Measurements from ENCODE around the gene AUNIP.

The AUNIP gene

DNA sequence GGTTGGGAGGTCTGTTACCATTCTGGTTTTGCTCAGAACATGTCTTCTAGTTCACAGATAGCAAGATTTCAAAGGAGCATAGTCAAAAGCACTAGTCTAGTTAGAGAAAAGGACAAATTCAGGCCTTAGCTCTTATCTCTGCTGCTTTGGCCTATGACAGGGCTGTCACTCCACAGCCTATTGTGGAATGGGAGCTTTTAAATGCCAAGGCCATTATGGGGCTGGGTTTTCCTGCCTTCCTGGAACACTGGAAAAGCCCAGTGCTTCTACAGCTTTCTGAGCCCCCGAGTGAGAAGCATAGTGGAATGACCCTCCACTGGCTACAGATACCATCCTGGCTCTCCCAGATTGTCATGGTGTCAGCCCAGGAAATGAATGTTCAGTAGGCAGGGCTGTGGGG, 30.2 kb downstream of the AUNIP start:
- Histone ChIP-seq H2AK5ac (ENCODE audit: low read depth, low read length) (no peak overlapping the region), H3K36me3 (replicated peaks in 1 of 2; ENCODE audit: control insufficient read depth in 2 of 2, insufficient read depth in 2 of 2, low read length in 2 of 2) (peaks cover 35 to 98% of the 10 kb centered on the region in 2 donors), H3K27ac (replicated peaks; ENCODE audit: low read length) (no peak overlapping the region), H3K79me1 (ENCODE audit: low read depth, low read length) (no peaks in the 10 kb centered on the region), H3K4ac (ENCODE audit: low read length) (no peak overlapping the region), H3K18ac (ENCODE audit: low read length) (no peak overlapping the region), H3K4me1 (ENCODE audit: control insufficient read depth in 2 of 2, insufficient read depth in 1 of 2, low read depth in 1 of 2, low read length in 2 of 2) (no peaks in the 10 kb centered on the region), H2BK15ac (ENCODE audit: low read length) (no peak overlapping the region), H3K9ac (ENCODE audit: low read depth, low read length, poor library complexity) (no peak overlapping the region), H3K4me3 (ENCODE audit: low read length in 2 of 2) (no peak overlapping the region), H3K4me2 (ENCODE audit: insufficient read depth, low read length, poor library complexity, severe bottlenecking) (no peak overlapping the region), H4K8ac (ENCODE audit: low read depth, low read length) (no peak overlapping the region), H4K91ac (ENCODE audit: low read depth, low read length, poor library complexity) (no peak overlapping the region), H3K27me3 (ENCODE audit: control insufficient read depth in 3 of 3, insufficient read depth in 3 of 3, low read depth in 1 of 3, low read length in 3 of 3) (no peaks in the 10 kb centered on the region), H2AFZ (ENCODE audit: low read length) (no peak overlapping the region), H2BK5ac (ENCODE audit: low read length) (no peak overlapping the region), H2BK12ac (ENCODE audit: low read length) (no peak overlapping the region), H3K14ac (ENCODE audit: low read length) (no peak overlapping the region), H2BK120ac (ENCODE audit: low read depth, low read length) (no peak overlapping the region), H3K23ac (ENCODE audit: low read depth, low read length, poor library complexity) (no peak overlapping the region), H3K9me3 (replicated peaks in 1 of 2; ENCODE audit: control insufficient read depth in 2 of 2, insufficient read depth in 1 of 2, low read depth in 1 of 2, low read length in 2 of 2) (no peaks in the 10 kb centered on the region)
- no CpG with 5 or more reads among the region's 1 CpG for WGBS, 2 donors (ENCODE audit: extremely low coverage in 2 of 2, insufficient read length in 2 of 2, insufficient replicate concordance in 1 of 2)
- DNase-seq (ENCODE audit: low spot score), result no peak

DNA sequence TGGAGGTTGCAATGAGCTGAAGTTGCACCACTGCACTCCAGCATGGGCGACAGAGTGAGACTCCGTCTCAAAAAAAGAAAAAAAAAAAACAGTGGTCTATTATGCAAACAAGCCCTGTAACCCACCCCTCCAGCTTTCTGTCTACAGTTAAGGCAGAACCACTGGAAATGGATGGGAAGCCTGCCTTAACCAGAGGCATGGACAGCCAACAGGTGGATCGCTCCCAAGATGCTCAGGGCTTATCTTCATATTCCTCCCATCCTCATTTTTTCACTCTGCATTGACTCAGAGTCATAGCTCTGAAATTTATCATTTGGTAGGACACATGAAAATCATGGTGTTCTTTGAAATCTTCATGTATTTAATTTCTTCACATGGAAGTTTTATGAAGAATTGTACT, 30.8 kb downstream of the AUNIP start:
- Histone ChIP-seq H4K91ac (ENCODE audit: low read depth, low read length, poor library complexity) (no peak overlapping the region), H4K8ac (ENCODE audit: low read depth, low read length) (no peak overlapping the region), H3K9ac (ENCODE audit: low read depth, low read length, poor library complexity) (no peak overlapping the region), H3K14ac (ENCODE audit: low read length) (no peak overlapping the region), H3K4me1 (ENCODE audit: control insufficient read depth in 2 of 2, insufficient read depth in 1 of 2, low read depth in 1 of 2, low read length in 2 of 2) (no peaks in the 10 kb centered on the region), H3K4ac (ENCODE audit: low read length) (no peak overlapping the region), H2BK120ac (ENCODE audit: low read depth, low read length) (no peak overlapping the region), H2AK5ac (ENCODE audit: low read depth, low read length) (no peak overlapping the region), H3K9me3 (replicated peaks in 1 of 2; ENCODE audit: control insufficient read depth in 2 of 2, insufficient read depth in 1 of 2, low read depth in 1 of 2, low read length in 2 of 2) (no peaks in the 10 kb centered on the region), H3K36me3 (replicated peaks in 1 of 2; ENCODE audit: control insufficient read depth in 2 of 2, insufficient read depth in 2 of 2, low read length in 2 of 2) (peaks cover 35 to 96% of the 10 kb centered on the region in 2 donors), H3K4me3 (ENCODE audit: low read length in 2 of 2) (no peak overlapping the region), H2BK5ac (ENCODE audit: low read length) (no peak overlapping the region), H3K27me3 (ENCODE audit: control insufficient read depth in 3 of 3, insufficient read depth in 3 of 3, low read depth in 1 of 3, low read length in 3 of 3) (no peaks in the 10 kb centered on the region), H2BK15ac (ENCODE audit: low read length) (no peak overlapping the region), H3K4me2 (ENCODE audit: insufficient read depth, low read length, poor library complexity, severe bottlenecking) (no peak overlapping the region), H3K27ac (replicated peaks; ENCODE audit: low read length) (no peak overlapping the region), H2BK12ac (ENCODE audit: low read length) (no peak overlapping the region), H3K18ac (ENCODE audit: low read length) (no peak overlapping the region), H2AFZ (ENCODE audit: low read length) (no peak overlapping the region), H3K23ac (ENCODE audit: low read depth, low read length, poor library complexity) (no peak overlapping the region), H3K79me1 (ENCODE audit: low read depth, low read length) (no peaks in the 10 kb centered on the region)
- no CpG with 5 or more reads among the region's 3 CpGs for WGBS, 2 donors (ENCODE audit: extremely low coverage in 2 of 2, insufficient read length in 2 of 2, insufficient replicate concordance in 1 of 2)
- no peak for DNase-seq (ENCODE audit: low spot score)

DNA sequence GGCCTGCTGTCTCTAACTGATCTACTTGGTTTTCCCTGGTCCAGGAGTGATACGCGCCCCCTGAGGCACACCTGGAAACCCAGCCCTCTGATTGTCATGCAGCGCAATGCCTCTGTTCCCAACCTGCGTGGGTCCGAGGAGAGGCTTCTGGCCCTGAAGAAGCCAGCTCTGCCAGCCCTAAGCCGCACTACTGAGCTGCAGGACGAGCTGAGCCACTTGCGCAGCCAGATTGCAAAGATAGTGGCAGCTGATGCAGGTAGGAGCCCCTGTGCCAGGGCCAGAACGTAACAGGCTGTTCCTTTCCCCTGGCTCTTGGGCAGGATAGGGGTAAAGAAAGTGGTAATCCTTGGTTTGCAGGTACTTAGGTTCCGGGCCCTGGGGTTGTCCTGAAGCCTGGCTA, 32.7 kb downstream of the AUNIP start:
- peaks cover 25 to 81% of the 10 kb centered on the region in 2 donors for H3K36me3 ChIP-seq (replicated peaks in 1 of 2; ENCODE audit: control insufficient read depth in 2 of 2, insufficient read depth in 2 of 2, low read length in 2 of 2)
- no peak overlapping the region for H4K8ac ChIP-seq (ENCODE audit: low read depth, low read length)
- no peaks in the 10 kb centered on the region for H3K4me1 ChIP-seq (ENCODE audit: control insufficient read depth in 2 of 2, insufficient read depth in 1 of 2, low read depth in 1 of 2, low read length in 2 of 2)
- DNase-seq (ENCODE audit: low spot score), result no peak
- no peak overlapping the region for H3K23ac ChIP-seq (ENCODE audit: low read depth, low read length, poor library complexity)
- no peaks in the 10 kb centered on the region for H3K79me1 ChIP-seq (ENCODE audit: low read depth, low read length)
- H3K4ac ChIP-seq (ENCODE audit: low read length), result no peak overlapping the region
- no CpG with 5 or more reads among the region's 10 CpGs for WGBS, 2 donors (ENCODE audit: extremely low coverage in 2 of 2, insufficient read length in 2 of 2, insufficient replicate concordance in 1 of 2)
- no peak overlapping the region for H3K27ac ChIP-seq (replicated peaks; ENCODE audit: low read length)
- no peak overlapping the region for H2BK12ac ChIP-seq (ENCODE audit: low read length)
- H2BK5ac ChIP-seq (ENCODE audit: low read length), result no peak overlapping the region
- no peaks in the 10 kb centered on the region for H3K9me3 ChIP-seq (replicated peaks in 1 of 2; ENCODE audit: control insufficient read depth in 2 of 2, insufficient read depth in 1 of 2, low read depth in 1 of 2, low read length in 2 of 2)
- no peak overlapping the region for H2BK15ac ChIP-seq (ENCODE audit: low read length)
- no peak overlapping the region for H3K18ac ChIP-seq (ENCODE audit: low read length)
- H3K4me2 ChIP-seq (ENCODE audit: insufficient read depth, low read length, poor library complexity, severe bottlenecking), result no peak overlapping the region
- H4K91ac ChIP-seq (ENCODE audit: low read depth, low read length, poor library complexity), result no peak overlapping the region
- no peak overlapping the region for H2AK5ac ChIP-seq (ENCODE audit: low read depth, low read length)
- no peak overlapping the region for H2BK120ac ChIP-seq (ENCODE audit: low read depth, low read length)
- H3K14ac ChIP-seq (ENCODE audit: low read length), result no peak overlapping the region
- peak overlapping the region in 1 of 2 donors; percentile 16 for H3K4me3 ChIP-seq (ENCODE audit: low read length in 2 of 2)
- no peaks in the 10 kb centered on the region for H3K27me3 ChIP-seq (ENCODE audit: control insufficient read depth in 3 of 3, insufficient read depth in 3 of 3, low read depth in 1 of 3, low read length in 3 of 3)
- no peak overlapping the region for H3K9ac ChIP-seq (ENCODE audit: low read depth, low read length, poor library complexity)
- H2AFZ ChIP-seq (ENCODE audit: low read length), result no peak overlapping the region

DNA sequence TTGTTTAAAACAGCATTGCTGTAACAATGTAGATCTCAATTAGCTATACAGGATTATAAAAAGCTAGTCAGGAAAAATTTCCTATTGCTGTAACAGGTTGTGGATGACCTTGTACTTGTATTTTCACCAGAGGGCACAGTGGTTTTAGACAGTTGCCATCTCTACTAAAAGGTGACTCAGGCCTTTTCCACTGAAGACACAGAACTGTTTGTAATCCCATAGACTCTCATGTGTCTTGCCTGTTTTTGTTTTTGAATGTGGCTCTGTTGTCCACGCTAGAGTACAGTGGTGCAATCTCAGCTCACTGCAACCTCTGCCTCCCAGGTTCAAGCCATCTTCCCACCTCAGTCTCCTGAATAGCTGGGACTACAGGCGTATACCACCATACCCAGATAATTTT, 33.7 kb downstream of the AUNIP start:
- no peak for DNase-seq (ENCODE audit: low spot score)
- no peaks in the 10 kb centered on the region for H3K9me3 ChIP-seq (replicated peaks in 1 of 2; ENCODE audit: control insufficient read depth in 2 of 2, insufficient read depth in 1 of 2, low read depth in 1 of 2, low read length in 2 of 2)

More for the DNA sequence above, 33.7 kb downstream of the AUNIP start:
- Histone ChIP-seq H2BK120ac (ENCODE audit: low read depth, low read length) (no peak overlapping the region), H2BK5ac (ENCODE audit: low read length) (no peak overlapping the region), H2AK5ac (ENCODE audit: low read depth, low read length) (no peak overlapping the region), H3K4me2 (ENCODE audit: insufficient read depth, low read length, poor library complexity, severe bottlenecking) (no peak overlapping the region), H3K4ac (ENCODE audit: low read length) (no peak overlapping the region), H3K27me3 (ENCODE audit: control insufficient read depth in 3 of 3, insufficient read depth in 3 of 3, low read depth in 1 of 3, low read length in 3 of 3) (no peaks in the 10 kb centered on the region), H3K18ac (ENCODE audit: low read length) (no peak overlapping the region), H4K8ac (ENCODE audit: low read depth, low read length) (no peak overlapping the region), H3K36me3 (replicated peaks in 1 of 2; ENCODE audit: control insufficient read depth in 2 of 2, insufficient read depth in 2 of 2, low read length in 2 of 2) (peaks cover 21 to 72% of the 10 kb centered on the region in 2 donors), H4K91ac (ENCODE audit: low read depth, low read length, poor library complexity) (no peak overlapping the region), H3K79me1 (ENCODE audit: low read depth, low read length) (peaks cover 4% of the 10 kb centered on the region), H3K14ac (ENCODE audit: low read length) (no peak overlapping the region), H2AFZ (ENCODE audit: low read length) (no peak overlapping the region), H2BK15ac (ENCODE audit: low read length) (no peak overlapping the region), H2BK12ac (ENCODE audit: low read length) (no peak overlapping the region), H3K27ac (replicated peaks; ENCODE audit: low read length) (no peak overlapping the region), H3K4me1 (ENCODE audit: control insufficient read depth in 2 of 2, insufficient read depth in 1 of 2, low read depth in 1 of 2, low read length in 2 of 2) (peaks cover 5 to 9% of the 10 kb centered on the region in 2 donors), H3K23ac (ENCODE audit: low read depth, low read length, poor library complexity) (no peak overlapping the region), H3K9ac (ENCODE audit: low read depth, low read length, poor library complexity) (no peak overlapping the region), H3K4me3 (ENCODE audit: low read length in 2 of 2) (no peak overlapping the region)
- WGBS, 2 donors (ENCODE audit: extremely low coverage in 2 of 2, insufficient read length in 2 of 2, insufficient replicate concordance in 1 of 2), result no CpG with 5 or more reads among the region's 2 CpGs
